Lower leg skin (tissue), 3 donors: ENCODE results near the gene FRS2.

ENCODE experiments used
- POLR2A ChIP-seq, 2 donors: fragments of 450-650 bp; IDR thresholded peaks; one replicate each; pipeline ENCODE4 v1.6.1; 2016 to 2017; ENCODE audit warnings: antibody characterized with exemption in 2 of 2, mild to moderate bottlenecking in 1 of 2, moderate library complexity in 1 of 2
- TF ChIP-seq, protein P1 (sequence below), 3 donors: fragments of 450-650 bp; IDR thresholded peaks; one replicate each; pipeline ENCODE4 v1.5.1; 2016; ENCODE audit warnings: antibody characterized with exemption in 3 of 3, mild to moderate bottlenecking in 3 of 3, moderate library complexity in 2 of 3

DNA sequence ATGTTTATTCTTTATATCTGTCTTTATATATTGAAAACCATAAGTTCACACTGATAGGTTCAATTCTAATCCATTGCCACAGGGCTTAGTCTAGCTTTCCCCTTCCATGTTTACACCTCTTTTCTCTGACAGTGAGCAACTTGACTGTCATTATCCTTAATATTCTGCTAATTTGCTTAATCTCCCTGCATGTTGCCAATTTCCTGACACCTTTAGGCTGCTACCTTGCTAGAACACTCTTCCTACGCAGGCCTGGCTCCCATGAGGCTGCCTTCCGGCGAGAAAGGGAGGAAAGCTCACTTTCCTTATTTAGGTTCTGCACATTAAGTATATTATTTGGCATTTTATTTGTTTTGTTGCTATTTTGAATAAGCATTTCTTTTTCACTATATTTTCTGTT lies 12.8 kb upstream of the FRS2 start:
- TF ChIP-seq, protein P1, sequence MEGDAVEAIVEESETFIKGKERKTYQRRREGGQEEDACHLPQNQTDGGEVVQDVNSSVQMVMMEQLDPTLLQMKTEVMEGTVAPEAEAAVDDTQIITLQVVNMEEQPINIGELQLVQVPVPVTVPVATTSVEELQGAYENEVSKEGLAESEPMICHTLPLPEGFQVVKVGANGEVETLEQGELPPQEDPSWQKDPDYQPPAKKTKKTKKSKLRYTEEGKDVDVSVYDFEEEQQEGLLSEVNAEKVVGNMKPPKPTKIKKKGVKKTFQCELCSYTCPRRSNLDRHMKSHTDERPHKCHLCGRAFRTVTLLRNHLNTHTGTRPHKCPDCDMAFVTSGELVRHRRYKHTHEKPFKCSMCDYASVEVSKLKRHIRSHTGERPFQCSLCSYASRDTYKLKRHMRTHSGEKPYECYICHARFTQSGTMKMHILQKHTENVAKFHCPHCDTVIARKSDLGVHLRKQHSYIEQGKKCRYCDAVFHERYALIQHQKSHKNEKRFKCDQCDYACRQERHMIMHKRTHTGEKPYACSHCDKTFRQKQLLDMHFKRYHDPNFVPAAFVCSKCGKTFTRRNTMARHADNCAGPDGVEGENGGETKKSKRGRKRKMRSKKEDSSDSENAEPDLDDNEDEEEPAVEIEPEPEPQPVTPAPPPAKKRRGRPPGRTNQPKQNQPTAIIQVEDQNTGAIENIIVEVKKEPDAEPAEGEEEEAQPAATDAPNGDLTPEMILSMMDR (IDR thresholded peaks at IDR 0.05): no peak
- TF ChIP-seq POLR2A (IDR thresholded peaks at IDR 0.05): no peak
